Colonic mucosa (tissue), 4 donors: ENCODE data around the gene NTSR1. TPM values are rescaled to one million over a fixed set of nuclear protein-coding genes. Genes with fewer than 3 reads are reported as not detected.

Experiments used
- DNase-seq: peaks from one replicate; pipeline ENCODE4 v3.0.0-alpha.2; 2020
- H3K27ac ChIP-seq: fragments of 200-600 bp; one replicate; pipeline ENCODE4 v1.8.0; 2021
- H3K27me3 ChIP-seq: fragments of 200-600 bp; one replicate; pipeline ENCODE4 v1.8.0; 2021
- H3K36me3 ChIP-seq: fragments of 200-600 bp; one replicate; pipeline ENCODE4 v1.8.0; 2021
- H3K4me1 ChIP-seq: fragments of 200-600 bp; one replicate; pipeline ENCODE4 v1.8.0; 2021; ENCODE audit warnings: mild to moderate bottlenecking
- H3K4me3 ChIP-seq: fragments of 200-600 bp; one replicate; pipeline ENCODE4 v1.8.0; 2021
- H3K9ac ChIP-seq, 2 donors: one replicate each; pipeline ENCODE4 v1.7.0; 2013; ENCODE audit warnings: control low read depth in 2 of 2, low read depth in 2 of 2, low read length in 2 of 2
- H3K9me3 ChIP-seq: fragments of 200-600 bp; one replicate; pipeline ENCODE4 v1.8.0; 2021
- CTCF ChIP-seq: fragments of 200-600 bp; IDR thresholded peaks from one replicate; pipeline ENCODE4 v1.8.0; 2022; ENCODE audit warnings: antibody characterized with exemption, mild to moderate bottlenecking
- intact Hi-C: fragments of 100-400 bp; cut with DNase I; formaldehyde crosslinking; loops from one replicate; pipeline ENCODE4 v1.14.1; 2022
- total RNA-seq, 2 donors: library from RNA; stranded (reverse); fragmentation: NEBNext Ultra II Directional in 1 of 2; extraction: Animal tissue kit (Norgen Biotek cat#: 25700) in 1 of 2; gene quantifications; one replicate each; pipeline ENCODE4 v1.2.1, GENCODE V29; 2021
- donor health status: healthy.
- donor health status: DM: no; HTN: no; CAD: no.
- donor health status: DM: no; HTN: no; CAD: no.

NTSR1 gene
- total RNA-seq, 2 donors from 2014 or later = 0.05 to 2.9 TPM

- no peak for TF ChIP-seq CTCF
- Histone ChIP-seq H3K9me3 (no peaks in the 10 kb centered on the region), H3K4me3 (no peak overlapping the region), H3K4me1 (peaks cover 2% of the 10 kb centered on the region), H3K36me3 (no peaks in the 10 kb centered on the region), H3K27ac (no peak overlapping the region), H3K27me3 (no peaks in the 10 kb centered on the region), H3K9ac (no peak overlapping the region)
- no peak for DNase-seq
- intact Hi-C loops = no loop called here
These were observed 80.0 kb downstream of the NTSR1 start for GRCh38 chr20:62788607-62789006.

GRCh38 chr20:62790075-62790474, 81.4 kb downstream of the NTSR1 start:
- no peak overlapping the region for H3K9ac ChIP-seq
- no peak overlapping the region for H3K4me3 ChIP-seq
- intact Hi-C loops = loop anchor here (2.0 kb wide), 1 partner anchor 121 kb away; no protein-coding TSS in a partner anchor
- peaks cover 4% of the 10 kb centered on the region for H3K4me1 ChIP-seq
- no peaks in the 10 kb centered on the region for H3K9me3 ChIP-seq
- H3K27ac ChIP-seq = no peak overlapping the region
- DNase-seq = no peak
- no peak for TF ChIP-seq CTCF
- H3K27me3 ChIP-seq = no peaks in the 10 kb centered on the region
- no peaks in the 10 kb centered on the region for H3K36me3 ChIP-seq

DNA sequence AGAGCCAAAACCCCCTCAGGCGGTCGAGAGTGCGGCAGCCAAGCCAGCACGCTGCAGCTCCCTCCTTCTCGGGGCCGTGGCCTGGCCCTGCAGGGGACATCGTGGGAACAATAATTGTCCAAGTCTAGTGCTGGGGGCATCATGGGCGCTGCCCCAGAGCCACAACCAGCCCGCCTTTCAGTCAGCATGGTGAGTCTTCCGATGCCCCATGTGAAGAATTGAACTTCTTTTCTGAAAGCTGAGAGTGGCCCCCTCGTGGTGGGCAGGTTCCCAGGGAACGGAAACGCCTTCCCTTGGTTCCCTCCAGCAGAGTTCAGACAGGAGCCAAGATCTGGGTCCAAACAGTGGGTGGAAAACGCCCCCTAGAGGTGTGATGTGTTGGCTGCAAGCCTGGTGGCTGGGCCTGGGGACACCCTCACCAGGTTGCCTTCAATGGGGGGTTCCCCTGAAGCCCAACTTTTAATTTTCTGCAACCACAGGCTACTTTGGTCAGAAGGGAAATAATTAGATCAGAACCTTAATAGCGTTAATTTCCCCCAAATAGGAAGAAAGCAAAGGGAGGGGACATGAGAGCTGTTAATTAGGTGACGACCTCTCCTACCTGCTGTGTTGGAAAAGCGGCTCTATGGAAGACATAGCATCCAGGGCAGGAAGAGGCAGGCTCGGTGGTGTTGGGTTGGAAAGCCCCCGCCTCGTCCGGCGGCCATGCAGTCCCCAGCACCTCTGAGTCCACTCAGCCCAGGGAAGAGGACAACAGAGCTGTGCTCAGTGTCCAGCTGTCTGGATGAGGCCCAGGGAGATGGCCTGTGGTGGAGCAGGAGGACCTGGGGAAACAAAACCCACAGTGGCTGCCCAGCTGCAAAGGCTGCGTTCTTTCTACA, 82.9 kb downstream of the NTSR1 start:
- Histone ChIP-seq H3K27me3 (no peaks in the 10 kb centered on the region), H3K36me3 (no peaks in the 10 kb centered on the region), H3K9ac (peak overlapping the region in 1 of 2 donors; percentile 12), H3K27ac (no peak overlapping the region), H3K4me1 (peaks cover 4% of the 10 kb centered on the region), H3K9me3 (no peaks in the 10 kb centered on the region), H3K4me3 (no peak overlapping the region)
- peak; percentile 89 for TF ChIP-seq CTCF
- peak; percentile 82 for DNase-seq
- intact Hi-C loops = loop anchor here (1.0 to 2.0 kb wide), 2 partner anchors 123 to 291 kb away; no protein-coding TSS in a partner anchor

GRCh38 chr20:62792182-62792939, 83.7 kb downstream of the NTSR1 start:
- H3K4me3 ChIP-seq = no peak overlapping the region
- H3K36me3 ChIP-seq = no peaks in the 10 kb centered on the region
- H3K4me1 ChIP-seq = peaks cover 8% of the 10 kb centered on the region
- no peak for DNase-seq
- intact Hi-C loops = no loop called here
- H3K27me3 ChIP-seq = no peaks in the 10 kb centered on the region
- H3K9ac ChIP-seq = peak overlapping the region; percentile 12 to 17
- TF ChIP-seq CTCF = no peak
- H3K9me3 ChIP-seq = no peaks in the 10 kb centered on the region
- H3K27ac ChIP-seq = no peak overlapping the region

DNA sequence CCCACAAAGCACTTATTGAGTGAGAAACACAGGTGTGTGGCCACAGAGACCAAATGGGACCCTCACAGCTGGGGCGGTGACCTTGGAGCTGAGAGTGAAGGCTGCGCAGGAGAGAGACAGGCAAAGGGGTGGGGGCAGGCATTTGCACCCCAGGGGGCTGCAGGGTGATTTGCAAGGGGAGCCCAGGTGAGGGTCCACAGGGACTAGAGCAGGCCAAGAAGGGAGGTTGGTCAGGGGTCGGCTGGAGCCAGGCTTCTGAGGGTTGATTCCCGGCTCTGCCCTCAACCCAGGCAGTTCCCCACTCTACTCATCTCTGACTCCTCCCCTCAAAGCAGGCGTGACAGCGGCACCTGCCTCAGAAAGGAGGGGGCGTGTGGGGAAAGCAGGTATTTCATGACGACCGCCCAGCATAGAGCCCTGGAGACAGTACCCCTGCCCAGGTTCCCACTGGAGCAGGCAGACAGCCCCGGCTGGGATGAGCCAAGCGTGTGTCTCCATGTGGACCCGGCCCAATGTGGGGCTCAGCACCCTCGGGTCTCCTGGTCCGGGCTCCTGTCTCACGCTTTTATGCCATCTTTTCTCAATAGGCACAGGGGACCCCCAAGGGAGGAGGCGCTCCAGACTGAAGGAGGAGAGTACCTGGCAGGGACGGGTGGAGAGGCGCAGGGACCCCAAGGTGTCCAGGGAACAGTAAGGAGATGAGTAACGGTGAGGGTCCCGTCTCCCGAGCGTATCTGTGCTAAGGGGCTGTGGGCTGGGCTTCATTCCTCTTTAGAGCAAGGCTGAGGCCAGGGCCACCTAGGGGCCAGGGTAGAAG, 84.5 kb downstream of the NTSR1 start:
- Histone ChIP-seq H3K4me3 (peak overlapping the region; percentile 14), H3K4me1 (peaks cover 15% of the 10 kb centered on the region), H3K9ac (peak overlapping the region; percentile 76 to 77), H3K27me3 (no peaks in the 10 kb centered on the region), H3K36me3 (no peaks in the 10 kb centered on the region), H3K9me3 (no peaks in the 10 kb centered on the region), H3K27ac (peak overlapping the region; percentile 83)
- no peak for TF ChIP-seq CTCF
- intact Hi-C loops = no loop called here
- no peak for DNase-seq
